Fibroblast of skin of left quadriceps (primary cell): ENCODE results near the gene POLR2L.

Experiments
- DNase-seq, 2 experiments: peaks; one replicate each; pipeline ENCODE4 v3.0.0-alpha.2; 2013; ENCODE audit warnings: low read depth in 2 of 2

The POLR2L gene

DNA sequence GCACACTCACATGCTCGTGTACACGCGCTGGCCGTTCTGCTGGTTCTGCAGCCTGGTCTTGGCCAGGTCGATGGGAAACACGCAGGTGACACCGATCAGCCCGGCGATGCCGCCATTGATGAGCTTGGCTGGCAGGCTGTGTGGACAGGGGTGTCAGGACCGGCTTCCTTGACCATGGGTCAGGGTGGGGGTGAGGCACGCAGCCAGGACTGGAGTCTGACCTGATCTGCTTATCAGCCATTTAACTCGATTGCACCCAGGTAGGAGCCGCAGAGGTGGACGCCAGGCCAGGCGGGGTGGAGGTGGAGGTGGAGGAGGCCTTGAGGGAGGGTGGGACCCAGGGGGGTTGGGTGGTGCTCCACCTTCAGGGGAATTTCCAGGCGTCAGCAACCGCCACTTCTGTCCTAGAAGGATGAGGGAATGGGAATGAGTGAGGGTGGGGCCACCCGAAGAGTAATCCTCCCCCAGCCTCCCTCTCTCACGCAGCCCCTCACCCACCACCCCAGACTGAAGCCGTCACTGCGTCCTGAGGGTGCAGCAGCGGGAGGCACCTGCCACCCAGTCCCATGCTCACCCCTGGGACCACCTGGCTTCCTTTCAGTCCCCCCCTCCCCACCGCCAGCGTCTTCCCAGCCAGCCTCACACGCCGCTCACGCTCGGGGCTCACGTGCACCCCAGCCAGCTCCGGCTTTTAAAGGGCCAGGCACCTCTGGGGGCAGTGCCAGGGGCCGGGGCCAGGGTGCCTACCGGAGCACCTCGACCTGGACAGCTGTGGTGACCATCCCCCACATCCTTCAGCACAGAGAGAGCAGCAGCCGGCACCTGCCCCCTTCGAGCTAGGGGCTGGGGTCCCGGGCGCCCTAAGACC is 47.3 kb downstream of the POLR2L start:
- DNase-seq: no peak

DNA sequence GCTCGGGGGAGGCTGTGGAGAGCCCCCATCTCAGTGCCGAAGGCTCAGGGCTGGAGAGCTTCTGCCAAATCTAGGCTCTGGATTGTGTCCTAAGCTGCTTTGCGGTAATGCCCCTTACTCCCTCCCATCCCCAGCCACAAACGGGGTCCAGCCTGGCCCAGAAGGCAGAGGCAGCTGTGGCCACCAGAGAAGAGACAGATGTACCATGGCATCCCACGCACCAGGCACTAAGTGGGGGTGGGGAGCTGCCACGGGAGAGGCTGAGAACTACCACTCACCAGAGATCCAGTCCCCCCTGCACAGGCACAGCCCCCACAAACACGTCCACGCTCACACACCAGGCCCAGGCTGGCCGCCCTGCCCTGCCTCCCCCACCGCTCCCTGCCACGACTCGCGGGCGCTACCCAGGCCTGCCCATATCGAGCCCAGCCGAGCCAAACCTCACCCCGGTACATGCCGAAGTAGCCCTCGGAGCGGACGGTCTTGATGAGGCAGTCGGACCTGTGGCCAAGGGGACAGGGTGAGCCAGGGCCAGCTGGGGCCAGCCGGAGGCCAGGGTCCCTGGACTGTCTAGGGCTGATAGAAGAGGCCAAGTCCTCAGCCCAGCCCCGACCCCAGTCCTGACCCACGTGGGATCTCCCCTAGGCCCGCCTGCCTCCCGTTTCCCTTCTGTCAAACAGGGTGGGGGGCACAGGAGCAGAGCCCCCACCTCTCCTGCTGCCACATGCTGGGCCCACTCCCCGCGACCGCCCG is 48.1 kb downstream of the POLR2L start:
- DNase-seq: no peak

DNA sequence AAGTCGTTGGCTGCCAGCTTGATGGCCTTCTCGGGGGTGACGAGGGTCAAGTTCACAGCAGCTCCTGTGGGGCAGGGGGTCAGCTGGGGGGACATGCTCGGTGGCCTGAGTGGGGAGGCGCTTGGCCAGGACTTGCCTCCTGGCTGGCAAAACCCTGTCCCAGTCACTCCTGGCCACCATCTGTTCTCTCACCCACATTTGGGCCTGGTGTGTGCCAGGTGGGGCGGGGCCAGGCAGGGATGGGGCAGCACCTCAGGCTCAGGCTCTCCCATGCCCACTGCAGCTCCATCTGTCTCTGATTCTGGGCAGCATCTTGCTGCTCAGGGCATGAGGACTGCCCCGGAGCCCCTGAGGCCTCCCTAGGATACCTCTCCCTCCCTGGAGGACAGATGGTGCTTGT is 48.8 kb downstream of the POLR2L start:
- DNase-seq: no peak

- DNase-seq: no peak
These were observed 49.5 kb downstream of the POLR2L start for GRCh38 chr11:792873-793272.

DNA sequence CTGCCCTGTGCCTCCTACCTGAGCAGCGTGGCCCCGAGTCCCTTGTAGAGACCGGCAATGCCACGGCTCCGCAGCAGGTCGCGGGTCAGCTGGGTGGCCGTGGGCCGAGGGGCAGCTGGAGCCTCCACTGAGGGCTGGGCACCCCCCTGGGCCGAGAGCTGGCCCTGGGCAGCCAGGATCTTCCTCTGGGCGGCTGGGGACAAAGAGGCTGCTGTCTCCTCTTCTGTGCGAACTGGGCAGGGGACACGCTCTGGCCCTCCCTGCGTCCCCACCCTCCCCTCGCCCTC is 49.9 kb downstream of the POLR2L start:
- DNase-seq: no peak

DNA sequence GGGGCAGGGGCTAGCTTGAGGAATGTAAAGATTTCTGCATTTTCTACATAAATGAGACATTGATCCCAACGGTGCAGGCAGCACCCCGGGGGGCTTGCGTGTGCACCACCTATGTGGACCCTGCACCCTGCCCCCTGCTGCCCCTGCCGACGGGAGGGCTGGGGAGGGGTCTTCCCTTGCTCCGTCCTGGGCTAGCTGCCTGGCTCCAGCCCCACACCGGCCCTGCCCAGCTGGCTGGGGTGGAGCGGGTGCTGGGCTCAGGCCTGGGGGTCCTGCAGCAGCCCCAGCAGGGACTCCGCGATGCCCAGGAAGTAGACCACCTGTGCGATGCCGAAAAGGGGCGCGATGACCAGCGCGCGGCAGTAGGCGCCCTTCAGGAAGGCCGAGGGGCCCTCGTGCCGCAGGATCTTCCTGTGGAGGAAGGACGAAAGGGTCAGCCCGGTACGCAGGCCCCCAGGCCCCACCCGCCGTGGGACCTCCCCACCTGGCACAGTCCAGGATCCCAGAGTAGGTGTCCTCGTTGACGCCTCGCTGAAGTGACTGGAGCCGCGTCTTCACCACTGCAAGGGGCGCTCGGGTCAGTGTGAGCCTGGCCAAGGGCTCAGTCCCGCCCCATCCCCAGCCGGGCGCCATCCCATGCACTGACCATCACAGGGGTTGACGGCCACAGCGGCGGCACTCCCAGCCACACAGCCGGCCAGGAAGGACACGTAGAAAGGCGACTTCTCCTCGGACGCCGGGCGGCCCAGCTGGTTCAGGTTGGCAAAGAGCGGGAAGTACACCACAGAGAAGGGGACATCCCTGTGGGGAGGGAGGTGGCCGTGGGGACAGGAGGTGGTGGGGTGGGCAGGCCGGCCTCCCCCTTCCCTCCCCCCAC is 50.4 kb downstream of the POLR2L start:
- no peak for DNase-seq

- DNase-seq: no peak
These were observed 51.4 kb downstream of the POLR2L start for GRCh38 chr11:790721-791564.

GRCh38 chr11:789943-790342 is 52.4 kb downstream of the POLR2L start, which contains the start of gene CEND1:
Gene CEND1 (minus strand): TSS chr11:790090. CDS start chr11:788576, 1,514 bp downstream.
- DNase-seq: peak in 1 of 2 experiments; percentile 12
